Adipocyte (in vitro differentiated cells): Measurements from ENCODE around the gene GTPBP6.
A peak's percentile ranks its signal among the peaks of the same experiment; 100 is the strongest.

Source experiments
- DNase-seq: peaks from one replicate; pipeline ENCODE4 v3.0.0-alpha.2; 2015; ENCODE audit warnings: low read depth
- H3K27me3 ChIP-seq: replicated peaks from 2 replicates; pipeline ENCODE4 v1.7.0; 2013; ENCODE audit warnings: mild to moderate bottlenecking, low read length, moderate library complexity; ENCODE audit not compliant: control insufficient read depth, insufficient read depth
- H3K36me3 ChIP-seq: 2 replicates; pipeline ENCODE4 v1.7.0; 2013; ENCODE audit warnings: low read length, mild to moderate bottlenecking, moderate library complexity; ENCODE audit not compliant: control insufficient read depth, insufficient read depth, severe bottlenecking
- H3K4me1 ChIP-seq: 2 replicates; pipeline ENCODE4 v1.7.0; 2013; ENCODE audit warnings: mild to moderate bottlenecking, low read length, moderate library complexity; ENCODE audit not compliant: control insufficient read depth, insufficient read depth
- H3K4me3 ChIP-seq: 2 replicates; pipeline ENCODE4 v1.7.0; 2013; ENCODE audit warnings: mild to moderate bottlenecking, low read length, moderate library complexity
- H3K9ac ChIP-seq: 2 replicates; pipeline ENCODE4 v1.7.0; 2013; ENCODE audit warnings: mild to moderate bottlenecking, low read length, moderate library complexity
- H3K9me3 ChIP-seq: 2 replicates; pipeline ENCODE4 v1.7.0; 2013; ENCODE audit warnings: mild to moderate bottlenecking, low read length, moderate library complexity; ENCODE audit not compliant: control insufficient read depth

GTPBP6 gene

GRCh38 chrX:318739-319578 is at the start of gene GTPBP6:
Gene GTPBP6 (minus strand): TSS chrX:318796. CDS start chrX:318787, 9 bp downstream.
- Histone ChIP-seq H3K4me3 (peak within 1 kb of the TSS; percentile 93), H3K9ac (peak within 1 kb of the TSS; percentile 95), H3K27me3 (peaks cover 2% of the 10 kb centered on the region), H3K9me3 (no peaks in the 10 kb centered on the region), H3K4me1 (peaks cover 6% of the 10 kb centered on the region), H3K36me3 (peaks cover 11% of the 10 kb centered on the region)
- peak; percentile 100 for DNase-seq

DNA sequence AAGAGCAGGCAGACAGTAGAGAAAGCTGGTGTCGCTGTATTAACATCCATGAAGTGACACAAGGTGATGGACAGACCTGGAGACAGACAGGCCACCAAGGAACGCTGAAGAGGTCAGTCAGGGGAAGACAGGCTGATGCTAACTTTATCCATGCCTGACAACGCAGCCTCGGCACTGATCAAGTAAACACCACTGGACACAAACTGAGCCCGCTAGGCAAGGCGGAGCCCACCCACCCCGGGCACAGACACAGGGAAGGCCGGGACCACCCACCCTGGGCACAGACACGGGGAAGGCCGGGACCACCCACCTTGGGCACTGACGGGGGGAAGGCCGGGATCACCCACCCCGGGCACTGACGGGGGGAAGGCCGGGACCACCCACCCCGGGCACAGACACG is 49.3 kb upstream of the GTPBP6 start:
- no peak for DNase-seq
- no peaks in the 10 kb centered on the region for H3K9me3 ChIP-seq
- no peak overlapping the region for H3K4me3 ChIP-seq

GRCh38 chrX:367349-367748 is 48.8 kb upstream of the GTPBP6 start:
- Histone ChIP-seq H3K4me3 (no peak overlapping the region), H3K36me3 (no peaks in the 10 kb centered on the region), H3K9me3 (no peaks in the 10 kb centered on the region), H3K9ac (no peak overlapping the region), H3K4me1 (peaks cover 5% of the 10 kb centered on the region), H3K27me3 (no peaks in the 10 kb centered on the region)
- DNase-seq, result no peak

More for the DNA sequence above, 49.3 kb upstream of the GTPBP6 start:
- H3K27me3 ChIP-seq, result no peaks in the 10 kb centered on the region
- no peak overlapping the region for H3K9ac ChIP-seq
- H3K4me1 ChIP-seq, result peaks cover 9% of the 10 kb centered on the region
- no peaks in the 10 kb centered on the region for H3K36me3 ChIP-seq

GRCh38 chrX:363621-364375 is 45.2 kb upstream of the GTPBP6 start:
- no peaks in the 10 kb centered on the region for H3K27me3 ChIP-seq
- peaks cover 14% of the 10 kb centered on the region for H3K9me3 ChIP-seq
- no peak overlapping the region for H3K9ac ChIP-seq
- H3K4me3 ChIP-seq, result no peak overlapping the region
- H3K36me3 ChIP-seq, result peaks cover 7% of the 10 kb centered on the region
- no peak for DNase-seq
- H3K4me1 ChIP-seq, result peaks cover under 1% of the 10 kb centered on the region

DNA sequence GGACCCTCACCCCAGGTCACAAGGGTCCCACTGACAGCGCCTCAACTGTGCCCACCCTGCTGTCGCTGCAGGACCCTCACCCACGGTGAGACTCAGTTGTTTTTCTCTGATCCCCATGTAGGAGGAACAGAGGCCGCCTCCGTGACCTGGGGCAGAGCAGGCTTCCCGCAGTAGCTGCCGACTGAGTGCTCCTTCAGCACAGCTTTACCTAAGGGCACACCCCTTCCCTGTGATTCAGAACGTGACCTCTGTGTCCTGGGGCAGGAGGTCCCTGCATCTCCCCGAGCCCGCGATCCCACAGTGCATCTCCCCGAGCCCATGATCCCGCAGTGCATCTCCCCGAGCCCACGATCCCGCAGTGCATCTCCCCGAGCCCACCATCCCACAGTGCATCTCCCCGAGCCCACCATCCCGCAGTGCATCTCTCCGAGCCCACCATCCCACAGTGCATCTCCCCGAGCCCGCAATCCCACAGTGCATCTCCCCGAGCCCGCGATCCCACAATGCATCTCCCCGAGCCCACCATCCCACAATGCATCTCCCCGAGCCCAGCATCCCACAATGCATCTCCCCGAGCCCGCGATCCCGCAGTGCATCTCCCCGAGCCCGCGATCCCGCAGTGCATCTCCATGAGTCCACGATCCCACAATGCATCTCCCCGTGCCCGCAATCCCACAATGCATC is 44.5 kb upstream of the GTPBP6 start:
- H3K4me3 ChIP-seq, result no peak overlapping the region
- H3K4me1 ChIP-seq, result no peaks in the 10 kb centered on the region
- no peak overlapping the region for H3K9ac ChIP-seq
- H3K27me3 ChIP-seq, result no peaks in the 10 kb centered on the region
- H3K9me3 ChIP-seq, result peaks cover 14% of the 10 kb centered on the region
- H3K36me3 ChIP-seq, result peaks cover 7% of the 10 kb centered on the region
- no peak for DNase-seq

- DNase-seq, result no peak
- no peaks in the 10 kb centered on the region for H3K4me1 ChIP-seq
- no peak overlapping the region for H3K4me3 ChIP-seq
- no peaks in the 10 kb centered on the region for H3K27me3 ChIP-seq
- H3K9me3 ChIP-seq, result peaks cover 14% of the 10 kb centered on the region
- no peak overlapping the region for H3K9ac ChIP-seq
- peaks cover 7% of the 10 kb centered on the region for H3K36me3 ChIP-seq
Measured at GRCh38 chrX:362351-362750, 43.8 kb upstream of the GTPBP6 start.

- Histone ChIP-seq H3K9ac (no peak overlapping the region), H3K27me3 (no peaks in the 10 kb centered on the region), H3K9me3 (peaks cover 14% of the 10 kb centered on the region), H3K4me1 (no peaks in the 10 kb centered on the region), H3K4me3 (no peak overlapping the region), H3K36me3 (peaks cover 7% of the 10 kb centered on the region)
- no peak for DNase-seq
Measured at GRCh38 chrX:361231-362145, 42.9 kb upstream of the GTPBP6 start.

DNA sequence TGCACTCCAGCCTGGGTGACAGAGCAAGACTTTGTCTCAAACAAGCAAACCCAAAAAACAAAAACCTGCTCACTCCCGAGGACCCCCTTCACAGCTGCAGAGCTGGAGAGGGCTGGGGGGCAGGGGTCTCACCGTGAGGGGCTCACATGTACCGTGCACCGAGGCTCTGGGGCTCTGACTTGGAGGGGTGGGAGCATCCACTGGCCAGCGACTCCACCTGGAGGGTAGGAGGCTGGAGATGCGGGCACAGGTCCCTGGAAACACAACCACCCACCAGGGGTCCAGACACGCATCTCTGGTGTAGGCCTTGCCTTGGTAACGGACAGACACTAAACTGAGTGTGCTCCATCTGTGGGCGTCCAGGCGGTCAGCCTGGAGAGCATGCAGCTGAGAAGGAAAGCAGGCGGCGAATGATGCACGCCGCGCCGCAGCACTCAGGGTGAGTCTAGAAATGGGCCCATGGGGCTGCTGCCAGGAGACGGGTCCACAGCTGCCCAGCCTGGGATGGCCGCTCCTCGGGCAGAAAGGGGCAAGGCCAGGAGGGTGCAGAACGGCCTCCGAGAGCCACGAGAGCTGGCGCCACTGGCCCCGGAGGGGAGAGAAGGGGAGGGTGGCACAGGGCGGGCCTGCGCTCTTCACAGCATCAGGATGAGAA is 42.0 kb upstream of the GTPBP6 start:
- no peaks in the 10 kb centered on the region for H3K27me3 ChIP-seq
- H3K36me3 ChIP-seq, result peaks cover 7% of the 10 kb centered on the region
- H3K4me1 ChIP-seq, result no peaks in the 10 kb centered on the region
- H3K9me3 ChIP-seq, result peaks cover 14% of the 10 kb centered on the region
- DNase-seq, result no peak
- H3K4me3 ChIP-seq, result no peak overlapping the region
- no peak overlapping the region for H3K9ac ChIP-seq

DNA sequence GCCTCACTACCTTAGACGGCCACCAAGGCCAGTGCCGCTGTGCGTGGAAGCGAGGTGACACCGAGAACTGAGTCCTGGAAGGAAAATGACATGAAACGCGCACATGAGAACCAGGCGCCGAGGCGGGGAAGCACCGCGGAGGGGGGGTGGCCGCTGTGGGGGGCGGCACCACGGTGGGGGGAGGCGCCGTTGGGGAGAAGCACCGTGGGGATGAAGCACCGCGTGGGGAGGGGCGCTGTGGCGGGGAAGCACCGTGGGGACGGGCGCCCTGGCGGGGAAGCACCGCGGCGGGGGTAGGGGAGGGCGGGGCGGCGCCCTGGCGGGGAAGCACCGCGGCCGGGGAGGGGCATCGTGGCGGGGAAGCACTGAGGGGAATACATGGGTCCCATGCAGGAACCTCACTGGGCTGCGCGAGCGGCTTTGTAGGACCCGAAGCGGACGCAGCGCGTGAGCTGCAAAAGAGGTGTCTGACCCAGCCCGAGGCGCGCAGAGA is 40.1 kb upstream of the GTPBP6 start:
- H3K27me3 ChIP-seq, result no peaks in the 10 kb centered on the region
- H3K4me1 ChIP-seq, result no peaks in the 10 kb centered on the region
- no peak overlapping the region for H3K4me3 ChIP-seq
- peaks cover 14% of the 10 kb centered on the region for H3K9me3 ChIP-seq
- no peak for DNase-seq
- peaks cover 7% of the 10 kb centered on the region for H3K36me3 ChIP-seq
- H3K9ac ChIP-seq, result no peak overlapping the region
